ENCODE measurements around the gene MISP. TPM values are rescaled to one million over a fixed set of nuclear protein-coding genes. Genes with fewer than 3 reads are reported as not detected.

Gene MISP
- total and polyA plus RNA-seq, 2 of the 8 experiments (the other 6 are each of a cell fraction or from before 2014, with no cell fraction given) = 0.43 to 0.45 TPM

GRCh38 chr19:768424-768823, 17.5 kb downstream of the MISP start:
- Histone ChIP-seq H3K27me3 (replicated peaks in 1 of 4; ENCODE audit: control insufficient read depth in 3 of 4, extremely low read depth in 1 of 4, insufficient read depth in 3 of 4, low read length in 3 of 4) (no peaks in the 10 kb centered on the region), H3K4me3 (ENCODE audit: extremely low read depth in 1 of 4, insufficient read depth in 2 of 4, low read depth in 3 of 4, low read length in 4 of 4) (no peak overlapping the region), H2BK12ac (ENCODE audit: low read depth, low read length) (no peak overlapping the region), H3K79me2 (ENCODE audit: control insufficient read depth in 1 of 2, insufficient read depth in 2 of 2, low read length in 2 of 2) (no peaks in the 10 kb centered on the region), H2AK5ac (ENCODE audit: low read depth, low read length) (no peak overlapping the region), H3K4me1 (replicated peaks in 1 of 4; ENCODE audit: control insufficient read depth in 3 of 4, insufficient read depth in 4 of 4, low read length in 3 of 4) (no peaks in the 10 kb centered on the region; a peak in 1 of 7 replicates), H3K9ac (replicated peaks in 1 of 4; ENCODE audit: extremely low read depth in 1 of 4, low read depth in 3 of 4, low read length in 3 of 4) (no peak overlapping the region), H3K18ac (ENCODE audit: extremely low read depth, low read length) (no peak overlapping the region), H2BK5ac (ENCODE audit: low read depth, low read length) (no peak overlapping the region), H2AFZ (ENCODE audit: low read length) (no peak overlapping the region), H3K4ac (replicated peaks; ENCODE audit: insufficient read length, low read depth, low read length) (no peak overlapping the region), H3K23me2 (ENCODE audit: low read depth, low read length) (no peaks in the 10 kb centered on the region; the same call in 1 of the 2 replicates), H3K23ac (ENCODE audit: insufficient read length) (no peak overlapping the region), H3K14ac (ENCODE audit: insufficient read length) (no peak overlapping the region), H2BK120ac (replicated peaks; ENCODE audit: low read depth, low read length) (no peak overlapping the region), H4K91ac (replicated peaks; ENCODE audit: insufficient read length, low read length) (no peak overlapping the region), H3K27ac (ENCODE audit: low read depth, low read length) (no peak overlapping the region), H2BK20ac (ENCODE audit: low read length) (no peak overlapping the region), H2BK15ac (ENCODE audit: low read length) (no peak overlapping the region), H3K36me3 (ENCODE audit: control insufficient read depth in 2 of 4, insufficient read depth in 4 of 4, low read length in 3 of 4) (no peaks in the 10 kb centered on the region), H3K4me2 (ENCODE audit: insufficient read depth in 1 of 2, low read depth in 2 of 2, low read length in 2 of 2) (no peak overlapping the region), H4K8ac (ENCODE audit: extremely low read depth, insufficient read depth, low read length) (no peak overlapping the region), H4K5ac (ENCODE audit: insufficient read length, low read depth, low read length) (no peak overlapping the region), H3K79me1 (ENCODE audit: low read depth, low read length) (no peaks in the 10 kb centered on the region; the same call in 1 of the 2 replicates), H3K9me3 (ENCODE audit: insufficient read depth in 2 of 2, low read depth in 1 of 2, low read length in 1 of 2) (no peaks in the 10 kb centered on the region), H3K56ac (replicated peaks; ENCODE audit: insufficient read length, low read depth, low read length) (no peak overlapping the region), H4K20me1 (replicated peaks in 1 of 2; ENCODE audit: control insufficient read depth in 1 of 2, insufficient read depth in 2 of 2, low read length in 2 of 2) (no peaks in the 10 kb centered on the region)
- POLR2A ChIA-PET (ENCODE audit: partially characterized antibody) = interaction anchor here (1.0 to 3.1 kb wide), 8 partner anchors 14 to 71 kb away, joined by 3 to 9 read pairs (median 4); partner anchors contain the start of gene PTBP1
- CTCF ChIA-PET (ENCODE audit: partially characterized antibody) = interaction anchor here (0.6 to 3.1 kb wide), 7 partner anchors 23 to 129 kb away, joined by 3 to 23 read pairs (median 4); no protein-coding TSS in a partner anchor
- FAIRE-seq (no peak), DNase-seq (ENCODE audit: low read depth in 1 of 2, low spot score in 2 of 2) (no peak)
- no peak for TF ChIP-seq SP2 (IDR thresholded peaks at IDR 0.05; ENCODE audit: low read length)
- no peak for TF ChIP-seq CTCF (IDR thresholded peaks at IDR 0.05; ENCODE audit: control extremely low read depth in 1 of 3, insufficient read depth in 1 of 3, low read depth in 1 of 3, low read length in 3 of 3)
- no peak for TF ChIP-seq CBX8 (IDR thresholded peaks at IDR 0.05; ENCODE audit: borderline replicate concordance, low read depth, low read length)
- no peak for TF ChIP-seq MAX (IDR thresholded peaks at IDR 0.05)
- TF ChIP-seq HDAC2 (IDR thresholded peaks at IDR 0.05; ENCODE audit: borderline replicate concordance in 1 of 2, low read depth in 2 of 2, low read length in 2 of 2) = no peak
- no peak for TF ChIP-seq NANOG (IDR thresholded peaks at IDR 0.05; ENCODE audit: insufficient read depth, low read depth, low read length, poor library complexity, severe bottlenecking)
- TF ChIP-seq GTF2F1 (IDR thresholded peaks at IDR 0.05; ENCODE audit: borderline replicate concordance, low read depth, low read length) = no peak
- no peak for TF ChIP-seq BACH1 (IDR thresholded peaks at IDR 0.05; ENCODE audit: low read length)
- WGBS, 2 experiments (ENCODE audit: extremely low coverage in 1 of 2, insufficient coverage in 1 of 2, insufficient read length in 1 of 2, insufficient replicate concordance in 2 of 2, low coverage in 1 of 2, low lambda C conversion rate in 2 of 2, missing lambda C conversion rate in 1 of 2) = 85% methylated on average over 14 of the region's 14 CpGs; no CpG with 5 or more reads in 1 of the 2 experiments
